Measurements from ENCODE around the gene HERC2. TPM values are rescaled to one million over a fixed set of nuclear protein-coding genes. Genes with fewer than 3 reads are reported as not detected.
A peak's percentile ranks its signal among the peaks of the same experiment; 100 is the strongest.

The HERC2 gene
- total and polyA plus RNA-seq, 9 of the 15 experiments (the other 6 are each of a cell fraction or from before 2014, with no cell fraction given) = 10.6 to 84.0 (median 42.6) TPM

DNA sequence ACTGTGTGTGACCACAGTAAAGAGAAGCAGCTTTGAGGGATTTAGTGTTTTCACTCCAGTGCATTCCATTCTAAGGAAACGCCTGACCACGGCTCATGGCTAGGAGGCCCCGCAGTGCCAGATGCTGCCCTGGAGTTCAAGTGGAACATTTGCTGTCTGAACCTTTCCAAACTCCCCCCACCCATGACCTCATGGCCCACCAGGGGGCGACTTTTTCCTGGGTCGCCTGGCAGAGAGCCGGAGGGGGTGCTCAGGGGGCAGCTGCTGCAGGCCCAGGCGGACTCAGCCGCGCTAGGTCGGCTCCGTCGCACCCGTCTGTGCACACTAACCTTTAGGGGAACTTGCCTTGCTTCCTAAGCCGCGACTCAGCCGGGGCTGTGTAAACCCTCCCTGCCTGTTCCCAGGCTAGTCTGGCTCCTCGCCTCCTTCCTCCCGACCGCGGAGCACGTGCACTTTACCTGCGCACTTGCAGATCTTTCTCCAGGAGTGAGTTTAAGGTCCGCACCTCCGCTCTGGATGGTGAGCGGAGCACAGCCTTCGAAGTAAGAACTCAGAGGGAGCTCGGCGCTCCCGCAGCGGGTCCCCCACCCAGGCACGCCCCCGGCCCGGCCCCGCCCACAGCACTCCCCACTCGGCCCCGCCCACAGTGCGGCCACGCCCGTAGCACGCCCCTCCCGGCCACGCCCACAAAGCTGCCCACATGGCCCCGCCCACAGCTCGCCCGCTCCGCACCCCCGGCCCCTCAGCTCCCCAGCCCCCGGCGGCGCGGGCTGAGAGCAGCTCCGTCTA lies 223.0 kb downstream of the HERC2 start, which contains the start of gene OCA2 (continued):
- TF ChIP-seq, protein P1, sequence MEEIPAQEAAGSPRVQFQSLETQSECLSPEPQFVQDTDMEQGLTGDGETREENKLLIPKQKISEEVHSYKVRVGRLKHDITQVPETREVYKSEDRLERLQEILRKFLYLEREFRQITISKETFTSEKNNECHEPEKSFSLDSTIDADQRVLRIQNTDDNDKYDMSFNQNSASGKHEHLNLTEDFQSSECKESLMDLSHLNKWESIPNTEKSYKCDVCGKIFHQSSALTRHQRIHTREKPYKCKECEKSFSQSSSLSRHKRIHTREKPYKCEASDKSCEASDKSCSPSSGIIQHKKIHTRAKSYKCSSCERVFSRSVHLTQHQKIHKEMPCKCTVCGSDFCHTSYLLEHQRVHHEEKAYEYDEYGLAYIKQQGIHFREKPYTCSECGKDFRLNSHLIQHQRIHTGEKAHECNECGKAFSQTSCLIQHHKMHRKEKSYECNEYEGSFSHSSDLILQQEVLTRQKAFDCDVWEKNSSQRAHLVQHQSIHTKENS (CRISPR knock-in tag; IDR thresholded peaks at IDR 0.05) = no peak
- TF ChIP-seq TCF3 (CRISPR knock-in tag; IDR thresholded peaks at IDR 0.05) (no peak), MXI1 (IDR thresholded peaks at IDR 0.05; ENCODE audit: low read depth, low read length) (0 out of 2 replicates have a peak, but pooled peaks have one; percentile 9), NCOA6 (IDR thresholded peaks at IDR 0.05) (no peak), ILK (tag; IDR thresholded peaks at IDR 0.05; ENCODE audit: borderline replicate concordance, low read depth) (no peak), ZNF12 (CRISPR knock-in tag; IDR thresholded peaks at IDR 0.05) (0 out of 2 replicates have a peak, but pooled peaks have one; percentile 26), NFIC (IDR thresholded peaks at IDR 0.05) (peak; percentile 60), CBX1 (IDR thresholded peaks at IDR 0.05; ENCODE audit: low read depth) (no peak), CXXC5 (CRISPR knock-in tag; IDR thresholded peaks at IDR 0.05) (peak; percentile 30; the same call in 1 of the 2 replicates), ZNF57 (CRISPR knock-in tag; IDR thresholded peaks at IDR 0.05) (no peak), ZNF263 (CRISPR knock-in tag; IDR thresholded peaks at IDR 0.05; ENCODE audit: borderline replicate concordance) (peak; percentile 67; the same call in 1 of the 2 replicates), HNRNPUL1 (IDR thresholded peaks at IDR 0.05; ENCODE audit: low read length) (no peak), FOXK1 (CRISPR knock-in tag; IDR thresholded peaks at IDR 0.05; ENCODE audit: borderline replicate concordance) (no peak), ZNF212 (CRISPR knock-in tag; IDR thresholded peaks at IDR 0.05) (no peak), EGR1 (conservative IDR thresholded peaks at IDR 0.05) (peak; percentile 42; the same call in 1 of the 2 replicates), ZNF699 (CRISPR knock-in tag; IDR thresholded peaks at IDR 0.05; ENCODE audit: insufficient replicate concordance) (no peak)
- TF ChIP-seq, protein P2, sequence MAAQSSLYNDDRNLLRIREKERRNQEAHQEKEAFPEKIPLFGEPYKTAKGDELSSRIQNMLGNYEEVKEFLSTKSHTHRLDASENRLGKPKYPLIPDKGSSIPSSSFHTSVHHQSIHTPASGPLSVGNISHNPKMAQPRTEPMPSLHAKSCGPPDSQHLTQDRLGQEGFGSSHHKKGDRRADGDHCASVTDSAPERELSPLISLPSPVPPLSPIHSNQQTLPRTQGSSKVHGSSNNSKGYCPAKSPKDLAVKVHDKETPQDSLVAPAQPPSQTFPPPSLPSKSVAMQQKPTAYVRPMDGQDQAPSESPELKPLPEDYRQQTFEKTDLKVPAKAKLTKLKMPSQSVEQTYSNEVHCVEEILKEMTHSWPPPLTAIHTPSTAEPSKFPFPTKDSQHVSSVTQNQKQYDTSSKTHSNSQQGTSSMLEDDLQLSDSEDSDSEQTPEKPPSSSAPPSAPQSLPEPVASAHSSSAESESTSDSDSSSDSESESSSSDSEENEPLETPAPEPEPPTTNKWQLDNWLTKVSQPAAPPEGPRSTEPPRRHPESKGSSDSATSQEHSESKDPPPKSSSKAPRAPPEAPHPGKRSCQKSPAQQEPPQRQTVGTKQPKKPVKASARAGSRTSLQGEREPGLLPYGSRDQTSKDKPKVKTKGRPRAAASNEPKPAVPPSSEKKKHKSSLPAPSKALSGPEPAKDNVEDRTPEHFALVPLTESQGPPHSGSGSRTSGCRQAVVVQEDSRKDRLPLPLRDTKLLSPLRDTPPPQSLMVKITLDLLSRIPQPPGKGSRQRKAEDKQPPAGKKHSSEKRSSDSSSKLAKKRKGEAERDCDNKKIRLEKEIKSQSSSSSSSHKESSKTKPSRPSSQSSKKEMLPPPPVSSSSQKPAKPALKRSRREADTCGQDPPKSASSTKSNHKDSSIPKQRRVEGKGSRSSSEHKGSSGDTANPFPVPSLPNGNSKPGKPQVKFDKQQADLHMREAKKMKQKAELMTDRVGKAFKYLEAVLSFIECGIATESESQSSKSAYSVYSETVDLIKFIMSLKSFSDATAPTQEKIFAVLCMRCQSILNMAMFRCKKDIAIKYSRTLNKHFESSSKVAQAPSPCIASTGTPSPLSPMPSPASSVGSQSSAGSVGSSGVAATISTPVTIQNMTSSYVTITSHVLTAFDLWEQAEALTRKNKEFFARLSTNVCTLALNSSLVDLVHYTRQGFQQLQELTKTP (IDR thresholded peaks at IDR 0.05; ENCODE audit: low read depth in 1 of 2, partially characterized antibody in 2 of 2) = no peak
- TF ChIP-seq, protein P3, sequence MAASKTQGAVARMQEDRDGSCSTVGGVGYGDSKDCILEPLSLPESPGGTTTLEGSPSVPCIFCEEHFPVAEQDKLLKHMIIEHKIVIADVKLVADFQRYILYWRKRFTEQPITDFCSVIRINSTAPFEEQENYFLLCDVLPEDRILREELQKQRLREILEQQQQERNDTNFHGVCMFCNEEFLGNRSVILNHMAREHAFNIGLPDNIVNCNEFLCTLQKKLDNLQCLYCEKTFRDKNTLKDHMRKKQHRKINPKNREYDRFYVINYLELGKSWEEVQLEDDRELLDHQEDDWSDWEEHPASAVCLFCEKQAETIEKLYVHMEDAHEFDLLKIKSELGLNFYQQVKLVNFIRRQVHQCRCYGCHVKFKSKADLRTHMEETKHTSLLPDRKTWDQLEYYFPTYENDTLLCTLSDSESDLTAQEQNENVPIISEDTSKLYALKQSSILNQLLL (CRISPR knock-in tag; IDR thresholded peaks at IDR 0.05; ENCODE audit: borderline replicate concordance) = no peak
- TF ChIP-seq, protein P4, sequence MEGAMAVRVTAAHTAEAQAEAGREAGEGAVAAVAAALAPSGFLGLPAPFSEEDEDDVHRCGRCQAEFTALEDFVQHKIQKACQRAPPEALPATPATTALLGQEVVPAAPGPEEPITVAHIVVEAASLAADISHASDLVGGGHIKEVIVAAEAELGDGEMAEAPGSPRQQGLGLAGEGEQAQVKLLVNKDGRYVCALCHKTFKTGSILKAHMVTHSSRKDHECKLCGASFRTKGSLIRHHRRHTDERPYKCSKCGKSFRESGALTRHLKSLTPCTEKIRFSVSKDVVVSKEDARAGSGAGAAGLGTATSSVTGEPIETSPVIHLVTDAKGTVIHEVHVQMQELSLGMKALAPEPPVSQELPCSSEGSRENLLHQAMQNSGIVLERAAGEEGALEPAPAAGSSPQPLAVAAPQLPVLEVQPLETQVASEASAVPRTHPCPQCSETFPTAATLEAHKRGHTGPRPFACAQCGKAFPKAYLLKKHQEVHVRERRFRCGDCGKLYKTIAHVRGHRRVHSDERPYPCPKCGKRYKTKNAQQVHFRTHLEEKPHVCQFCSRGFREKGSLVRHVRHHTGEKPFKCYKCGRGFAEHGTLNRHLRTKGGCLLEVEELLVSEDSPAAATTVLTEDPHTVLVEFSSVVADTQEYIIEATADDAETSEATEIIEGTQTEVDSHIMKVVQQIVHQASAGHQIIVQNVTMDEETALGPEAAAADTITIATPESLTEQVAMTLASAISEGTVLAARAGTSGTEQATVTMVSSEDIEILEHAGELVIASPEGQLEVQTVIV (CRISPR knock-in tag; IDR thresholded peaks at IDR 0.05; ENCODE audit: borderline replicate concordance) = no peak
